ENCODE results near the gene UBXN4.

GRCh38 chr2:135701442-135701841 is 40.2 kb upstream of the UBXN4 start:
- TF ChIP-seq CTCF (IDR thresholded peaks at IDR 0.05) (no peak), POLR2A (IDR thresholded peaks at IDR 0.05) (no peak)

All from Peyer's patch (tissue), 4 donors.